IPS-15b (cell line): ENCODE results near the gene ZNF322.

Experiments
- H3K27me3 ChIP-seq: one replicate; pipeline ENCODE4 v1.6.1; 2013; ENCODE audit warnings: low read length; ENCODE audit not compliant: control insufficient read depth, insufficient read depth
- H3K36me3 ChIP-seq: one replicate; pipeline ENCODE4 v1.6.1; 2013; ENCODE audit warnings: low read length; ENCODE audit not compliant: control insufficient read depth, insufficient read depth
- H3K4me1 ChIP-seq: one replicate; pipeline ENCODE4 v1.6.1; 2013; ENCODE audit warnings: mild to moderate bottlenecking, low read length; ENCODE audit not compliant: control insufficient read depth, insufficient read depth
- H3K4me3 ChIP-seq: one replicate; pipeline ENCODE4 v1.5.1; 2013; ENCODE audit warnings: low read depth, low read length
- H3K9ac ChIP-seq: one replicate; pipeline ENCODE4 v1.6.1; 2013; ENCODE audit warnings: low read depth, mild to moderate bottlenecking, low read length
- H3K9me3 ChIP-seq: one replicate; pipeline ENCODE4 v1.6.1; 2013; ENCODE audit warnings: mild to moderate bottlenecking, low read length; ENCODE audit not compliant: control insufficient read depth, insufficient read depth

Gene ZNF322

DNA sequence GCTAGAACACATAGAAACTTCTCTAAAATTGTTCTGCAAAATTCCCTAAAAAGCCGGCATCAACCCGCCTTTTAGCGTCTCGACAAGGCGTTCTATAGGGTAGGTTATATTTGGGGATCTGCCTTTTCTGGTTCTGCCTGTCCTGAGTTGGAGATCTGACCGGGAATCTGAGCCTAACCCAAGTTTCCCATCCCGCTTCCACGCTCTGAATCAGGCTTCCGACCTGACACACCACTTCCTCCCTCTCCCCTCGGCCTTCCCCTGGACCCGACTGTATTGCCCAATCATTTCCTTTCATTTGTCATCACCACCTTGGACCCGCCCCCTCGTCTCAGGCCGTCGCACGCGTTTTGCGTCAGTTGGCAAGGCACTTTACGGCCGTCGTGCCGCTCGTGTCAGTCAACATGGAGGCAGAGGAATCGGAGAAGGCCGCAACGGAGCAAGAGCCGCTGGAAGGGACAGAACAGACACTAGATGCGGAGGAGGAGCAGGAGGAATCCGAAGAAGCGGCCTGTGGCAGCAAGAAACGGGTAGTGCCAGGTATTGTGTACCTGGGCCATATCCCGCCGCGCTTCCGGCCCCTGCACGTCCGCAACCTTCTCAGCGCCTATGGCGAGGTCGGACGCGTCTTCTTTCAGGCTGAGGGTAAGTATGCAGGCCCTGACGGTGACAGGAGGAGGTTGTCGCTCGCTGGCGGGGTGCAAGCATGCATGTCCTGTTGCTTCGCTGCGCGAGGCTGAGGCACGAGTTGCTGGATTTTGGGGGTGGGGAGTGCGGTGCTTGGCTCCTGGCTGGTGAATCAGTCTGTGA, 62.8 kb downstream of the ZNF322 start, which contains the start of gene ABT1:
Gene ABT1, plus strand, starts transcription at position 375 of the 810 bp plus-strand sequence. Its CDS starts 30 bp downstream, at position 405.
- no peaks in the 10 kb centered on the region for H3K9me3 ChIP-seq
- peak within 1 kb of the TSS; percentile 87 for H3K9ac ChIP-seq
- peaks cover 5% of the 10 kb centered on the region for H3K4me1 ChIP-seq
- H3K36me3 ChIP-seq = peaks cover 12% of the 10 kb centered on the region
- H3K4me3 ChIP-seq = peak within 1 kb of the TSS; percentile 99
- H3K27me3 ChIP-seq = no peaks in the 10 kb centered on the region

GRCh38 chr6:26595669-26596269, 63.8 kb downstream of the ZNF322 start:
- Histone ChIP-seq H3K9me3 (no peaks in the 10 kb centered on the region), H3K36me3 (peaks cover 12% of the 10 kb centered on the region), H3K4me1 (peaks cover 5% of the 10 kb centered on the region), H3K4me3 (peak overlapping the region; percentile 99), H3K27me3 (no peaks in the 10 kb centered on the region), H3K9ac (no peak overlapping the region)

DNA sequence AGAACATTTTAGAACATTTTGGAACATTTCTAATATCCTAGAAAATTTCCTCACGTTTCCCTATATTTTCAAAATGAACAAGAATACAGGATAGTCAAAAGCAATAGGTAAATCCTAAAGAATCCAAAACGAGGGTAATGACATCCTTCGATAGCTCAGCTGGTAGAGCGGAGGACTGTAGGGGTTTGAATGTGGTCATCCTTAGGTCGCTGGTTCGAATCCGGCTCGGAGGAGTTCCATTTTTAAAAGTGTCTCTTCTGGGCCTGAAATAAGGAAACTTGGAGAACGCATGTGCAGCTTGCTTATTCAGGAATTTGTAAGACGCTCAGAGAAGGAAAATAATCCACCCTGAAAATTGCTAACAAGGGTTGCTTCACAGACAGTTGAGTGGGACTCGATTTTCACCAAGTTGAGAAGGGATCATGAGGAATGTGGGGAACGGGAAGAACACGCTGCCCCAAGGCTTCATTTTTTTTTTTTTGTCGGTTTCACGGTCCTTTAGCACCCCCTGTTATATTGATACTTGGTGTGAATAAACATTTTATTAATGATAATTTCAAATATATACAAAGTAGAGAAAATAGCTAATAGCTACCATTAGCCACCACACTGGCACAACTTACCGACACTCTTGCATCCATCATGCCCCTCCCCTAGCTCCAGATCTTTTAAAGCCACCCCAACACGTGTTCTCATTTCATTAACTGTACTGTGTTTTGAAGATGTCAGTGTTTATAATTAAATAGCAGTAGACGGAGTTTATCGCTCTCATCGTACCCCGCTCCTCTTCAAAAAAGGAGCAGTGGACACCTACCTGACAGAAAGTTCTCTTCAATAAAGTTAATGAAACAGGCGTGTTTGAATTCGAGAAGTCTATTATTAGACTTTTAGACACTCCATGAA, 64.6 kb downstream of the ZNF322 start:
- H3K4me3 ChIP-seq = peak overlapping the region; percentile 99

DNA sequence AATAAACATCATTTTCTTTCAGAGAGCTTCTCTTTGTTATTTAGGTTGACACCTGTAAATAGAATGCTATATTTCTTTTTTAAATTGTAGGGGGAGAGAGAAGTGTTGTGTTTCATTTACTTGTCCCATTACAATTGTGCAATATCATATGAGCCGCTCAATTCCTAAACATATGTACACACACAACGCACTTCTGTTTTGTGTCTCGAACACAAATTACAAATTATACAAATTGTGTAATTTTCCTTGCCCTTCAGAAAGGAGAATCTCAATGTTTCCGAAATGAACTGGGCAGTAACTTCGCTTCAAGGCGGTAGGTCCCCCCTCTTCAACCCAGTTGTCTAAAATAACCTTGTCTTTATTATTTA, 65.4 kb downstream of the ZNF322 start:
- Histone ChIP-seq H3K4me3 (peak overlapping the region; percentile 99), H3K36me3 (peaks cover 8% of the 10 kb centered on the region), H3K9ac (no peak overlapping the region), H3K4me1 (peaks cover 5% of the 10 kb centered on the region), H3K9me3 (no peaks in the 10 kb centered on the region), H3K27me3 (no peaks in the 10 kb centered on the region)

More for the DNA sequence above, 64.6 kb downstream of the ZNF322 start:
- H3K9ac ChIP-seq = no peak overlapping the region
- H3K4me1 ChIP-seq = peaks cover 5% of the 10 kb centered on the region
- no peaks in the 10 kb centered on the region for H3K27me3 ChIP-seq
- H3K9me3 ChIP-seq = no peaks in the 10 kb centered on the region
- H3K36me3 ChIP-seq = peaks cover 12% of the 10 kb centered on the region

DNA sequence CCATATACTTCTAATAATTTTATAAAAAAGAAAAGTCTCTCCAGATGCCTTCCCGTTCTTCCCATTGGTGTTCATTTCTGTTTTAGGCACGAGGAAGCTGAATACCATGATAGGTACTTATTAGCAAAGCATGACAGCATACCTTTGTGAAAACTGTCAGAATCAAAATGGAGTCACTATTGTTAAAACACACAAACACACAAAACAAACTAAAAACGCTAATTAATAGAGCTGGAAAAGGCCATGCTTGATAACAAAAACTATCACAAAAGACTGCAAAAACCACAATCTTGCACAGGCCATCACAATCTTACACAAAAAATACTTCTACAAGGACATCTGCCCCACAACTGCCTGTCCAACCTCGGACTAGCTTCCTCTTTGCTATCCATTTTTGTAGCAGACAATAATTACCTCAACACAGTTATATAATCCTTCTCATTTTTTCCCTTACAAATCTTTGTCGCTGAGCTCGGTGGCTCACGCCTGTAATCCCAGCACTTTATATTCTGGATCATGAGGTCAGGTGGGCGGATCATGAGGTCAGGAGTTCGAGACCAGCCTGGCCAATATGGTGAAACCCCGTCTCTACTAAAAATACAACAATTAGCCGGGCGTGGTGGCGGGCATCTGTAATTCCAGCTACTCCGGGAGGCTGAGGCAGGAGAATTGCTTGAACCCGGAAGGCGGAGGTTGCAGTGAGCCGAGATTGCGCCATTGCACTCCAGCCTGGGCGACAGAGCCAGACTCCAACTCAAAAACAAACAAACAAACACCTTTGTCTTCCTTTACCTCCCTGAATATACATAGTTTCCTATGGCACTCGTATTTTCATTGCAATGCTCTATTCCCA, 66.0 kb downstream of the ZNF322 start:
- peak overlapping the region; percentile 99 for H3K4me3 ChIP-seq
- H3K27me3 ChIP-seq = no peaks in the 10 kb centered on the region
- peaks cover 5% of the 10 kb centered on the region for H3K4me1 ChIP-seq
- peaks cover 4% of the 10 kb centered on the region for H3K36me3 ChIP-seq
- H3K9ac ChIP-seq = no peak overlapping the region
- H3K9me3 ChIP-seq = no peaks in the 10 kb centered on the region

DNA sequence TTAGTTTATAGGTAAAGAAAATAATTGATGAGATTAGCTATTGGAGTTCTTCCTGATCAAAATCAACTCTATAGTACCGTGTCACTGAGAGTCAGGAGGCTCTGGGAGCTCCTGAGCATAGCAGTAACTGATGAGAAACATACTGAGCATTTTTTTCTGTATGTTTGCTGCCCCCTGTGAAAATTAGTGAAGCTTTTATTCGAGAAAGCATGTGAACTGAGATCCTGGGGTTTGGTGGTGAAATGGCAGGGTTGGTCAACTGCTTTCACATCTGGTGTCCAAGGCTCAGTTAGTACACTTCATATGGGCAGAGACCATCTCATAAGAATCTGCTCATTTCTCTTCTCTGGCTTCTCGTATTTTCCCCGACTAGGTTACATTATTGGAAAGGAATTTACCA, 66.9 kb downstream of the ZNF322 start:
- H3K4me3 ChIP-seq = no peak overlapping the region
- no peak overlapping the region for H3K9ac ChIP-seq
- H3K27me3 ChIP-seq = no peaks in the 10 kb centered on the region
- peaks cover 2% of the 10 kb centered on the region for H3K4me1 ChIP-seq
- H3K36me3 ChIP-seq = no peaks in the 10 kb centered on the region
- no peaks in the 10 kb centered on the region for H3K9me3 ChIP-seq

GRCh38 chr6:26588965-26589364, 70.6 kb downstream of the ZNF322 start:
- Histone ChIP-seq H3K4me3 (no peak overlapping the region), H3K4me1 (no peaks in the 10 kb centered on the region), H3K36me3 (no peaks in the 10 kb centered on the region), H3K27me3 (peaks cover 5% of the 10 kb centered on the region), H3K9me3 (no peaks in the 10 kb centered on the region), H3K9ac (no peak overlapping the region)
